Fibroblast of gingiva (primary cell): ENCODE data around the gene RBM18.

Experiments
- DNase-seq: peaks from one replicate; pipeline ENCODE4 v3.0.0-alpha.2; 2011; ENCODE audit warnings: low read depth

RBM18 gene

DNA sequence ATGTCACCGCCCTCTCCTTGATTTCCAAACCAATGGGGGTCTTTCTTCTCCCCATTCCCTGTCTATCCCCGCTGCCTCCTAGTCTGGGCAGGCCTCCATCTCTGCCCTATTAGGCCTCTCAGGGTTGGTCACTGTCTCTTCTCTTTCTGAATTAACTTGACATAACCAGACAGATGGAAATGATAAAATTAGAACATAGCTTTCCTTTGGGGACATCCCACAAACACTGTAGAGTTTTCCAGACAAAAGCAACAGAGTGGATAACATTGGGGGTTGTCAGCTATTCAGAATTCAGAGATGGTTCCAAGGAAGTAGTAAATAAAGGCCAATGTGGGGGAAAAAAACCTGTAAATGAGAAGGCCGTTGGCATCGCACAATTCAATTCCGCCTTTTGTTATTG, 60.6 kb downstream of the RBM18 start:
- DNase-seq: no peak

DNA sequence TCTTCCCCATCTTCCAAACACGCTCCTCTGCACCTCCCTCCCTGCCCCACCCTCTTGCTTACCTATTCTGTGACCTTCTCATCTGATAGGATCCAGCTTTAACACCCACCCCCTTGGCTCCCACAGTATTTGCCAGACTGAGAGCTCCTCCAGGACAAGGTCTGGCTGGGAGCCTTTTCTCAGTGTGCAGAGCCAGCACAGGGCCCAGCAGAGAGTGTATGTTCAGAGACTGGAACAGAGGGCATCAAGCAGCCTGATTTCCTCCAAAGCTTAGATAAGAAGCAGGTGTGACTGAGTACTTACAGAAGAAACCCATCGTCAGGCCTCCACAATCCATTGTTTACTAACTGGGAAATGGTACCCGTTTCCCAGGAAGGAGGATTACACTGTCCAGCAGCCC, 62.5 kb downstream of the RBM18 start:
- DNase-seq: no peak

DNA sequence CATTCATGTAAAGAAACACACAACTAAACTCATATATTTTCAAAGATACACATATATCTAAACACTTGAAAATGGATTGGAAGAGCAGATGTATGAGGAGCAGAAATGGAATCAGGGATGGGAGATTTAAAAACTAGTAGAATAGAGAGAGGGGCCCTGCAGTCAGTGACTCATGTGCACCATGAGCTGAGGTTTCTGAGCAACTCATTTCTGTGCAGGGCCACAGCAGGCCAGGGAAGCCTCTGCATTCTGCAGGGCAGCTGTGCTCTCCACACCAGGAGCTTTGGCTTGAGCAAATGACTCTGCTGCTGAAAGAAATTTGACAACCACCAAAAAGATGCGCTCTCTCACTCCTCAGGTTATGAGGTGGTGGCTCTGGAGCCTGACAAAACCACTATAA, 63.0 kb downstream of the RBM18 start:
- DNase-seq: no peak

DNA sequence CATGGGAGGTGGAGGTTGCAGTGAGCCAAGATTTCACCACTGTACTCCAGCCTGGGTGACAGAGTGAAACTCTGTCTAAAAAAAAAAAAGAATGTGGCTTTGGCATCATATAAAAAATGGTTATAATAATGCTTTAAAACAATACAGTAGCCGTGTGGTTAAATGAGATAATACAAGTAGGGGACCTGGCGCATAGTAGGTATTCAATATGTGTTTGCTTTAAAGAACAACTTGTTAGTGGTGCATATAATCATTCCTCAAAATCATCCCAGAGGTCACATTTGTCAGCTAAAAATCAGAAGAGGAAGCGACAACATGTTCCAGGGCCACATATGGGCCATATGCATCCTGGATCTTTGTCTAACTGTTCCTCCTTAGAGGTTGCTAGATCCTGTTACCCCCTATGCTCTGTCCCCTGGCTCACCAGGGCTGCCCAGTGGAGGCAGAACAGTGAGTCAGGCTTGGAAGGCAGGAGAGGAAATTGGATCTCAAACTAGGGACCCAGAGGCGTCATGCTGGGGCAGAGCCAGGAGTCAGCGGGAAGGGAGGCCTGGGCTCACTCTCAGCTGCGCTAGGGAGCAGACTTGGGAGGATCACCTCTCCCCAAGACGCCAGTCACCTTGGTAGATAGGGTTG, 63.6 kb downstream of the RBM18 start:
- peak; percentile 68 for DNase-seq

DNA sequence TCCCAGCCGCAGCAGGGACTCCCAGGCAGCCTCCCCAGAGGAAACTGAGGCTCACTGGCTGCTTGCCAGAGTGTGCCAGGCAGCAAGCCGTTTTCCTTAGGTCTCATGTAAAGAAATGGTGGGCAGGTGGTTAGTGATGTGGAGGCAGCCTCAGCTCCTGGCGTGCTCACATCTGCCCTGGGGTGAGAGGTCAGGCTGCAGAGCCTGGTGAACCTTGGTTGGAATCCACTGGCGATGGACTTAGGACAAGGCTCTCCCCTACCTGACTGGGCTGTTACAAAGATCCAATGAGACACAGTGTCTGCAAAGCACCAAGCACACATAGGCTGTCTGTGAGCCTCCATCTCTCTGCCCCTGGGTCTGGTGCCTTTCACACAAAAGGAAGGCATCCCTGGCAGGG, 66.8 kb downstream of the RBM18 start:
- DNase-seq: no peak

DNA sequence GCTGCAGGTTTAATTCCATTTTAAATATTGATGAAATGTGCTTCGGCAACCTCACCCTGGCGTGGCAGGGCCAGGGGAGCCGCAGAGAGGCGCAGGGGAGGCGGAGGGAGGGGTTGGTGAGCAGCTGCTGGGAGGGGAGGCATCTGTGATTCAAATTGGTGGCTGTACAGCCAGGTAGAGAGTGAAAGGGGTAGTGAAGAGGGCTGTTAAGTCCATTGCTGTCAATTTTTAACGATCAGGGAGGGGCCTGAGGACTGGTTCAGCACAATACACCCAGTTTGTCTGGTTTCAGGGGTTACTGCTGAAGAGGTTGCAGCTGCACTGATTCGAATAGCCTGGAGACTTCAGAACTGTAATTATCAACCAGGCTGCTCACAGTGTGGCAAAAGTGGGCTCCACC, 67.2 kb downstream of the RBM18 start:
- no peak for DNase-seq

DNA sequence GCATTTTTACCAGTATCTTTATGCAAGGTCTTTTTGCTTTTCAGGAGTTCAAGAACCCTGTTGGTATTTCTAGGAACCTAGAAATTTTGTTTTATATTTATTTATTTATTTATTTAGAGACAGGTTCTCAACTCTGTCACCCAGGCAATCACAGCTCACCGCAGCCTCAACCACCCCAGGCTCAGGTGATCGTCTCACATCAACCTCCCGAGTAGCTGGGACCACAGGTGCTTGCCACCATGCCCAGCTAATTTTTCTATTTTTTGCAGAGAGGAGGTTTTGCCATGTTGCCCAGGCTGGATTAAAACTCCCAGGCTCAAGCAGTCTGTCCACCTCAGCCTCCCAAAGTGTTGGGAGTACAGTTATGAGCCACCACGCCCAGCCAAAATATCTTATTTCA, 68.8 kb downstream of the RBM18 start:
- DNase-seq: no peak

DNA sequence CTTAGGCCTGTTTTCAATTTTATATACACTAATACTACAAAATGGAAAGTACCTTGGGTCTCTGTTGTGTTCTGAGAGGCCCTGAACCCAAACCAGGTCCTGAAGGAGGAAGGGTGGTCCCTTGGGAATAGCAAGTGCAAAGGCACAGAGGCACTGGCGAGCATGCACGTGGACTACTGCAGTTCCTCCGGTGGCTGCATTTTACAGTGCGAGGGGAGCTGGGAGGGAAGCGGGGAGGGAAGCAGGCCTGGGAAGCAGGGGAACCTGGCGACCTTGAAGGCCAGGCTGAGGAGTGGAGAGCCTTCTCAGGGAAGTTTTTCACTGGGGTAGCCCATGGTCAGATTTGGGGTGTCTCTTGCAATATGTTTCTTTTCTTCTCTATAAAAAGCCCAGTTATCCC, 71.0 kb downstream of the RBM18 start:
- DNase-seq: no peak

DNA sequence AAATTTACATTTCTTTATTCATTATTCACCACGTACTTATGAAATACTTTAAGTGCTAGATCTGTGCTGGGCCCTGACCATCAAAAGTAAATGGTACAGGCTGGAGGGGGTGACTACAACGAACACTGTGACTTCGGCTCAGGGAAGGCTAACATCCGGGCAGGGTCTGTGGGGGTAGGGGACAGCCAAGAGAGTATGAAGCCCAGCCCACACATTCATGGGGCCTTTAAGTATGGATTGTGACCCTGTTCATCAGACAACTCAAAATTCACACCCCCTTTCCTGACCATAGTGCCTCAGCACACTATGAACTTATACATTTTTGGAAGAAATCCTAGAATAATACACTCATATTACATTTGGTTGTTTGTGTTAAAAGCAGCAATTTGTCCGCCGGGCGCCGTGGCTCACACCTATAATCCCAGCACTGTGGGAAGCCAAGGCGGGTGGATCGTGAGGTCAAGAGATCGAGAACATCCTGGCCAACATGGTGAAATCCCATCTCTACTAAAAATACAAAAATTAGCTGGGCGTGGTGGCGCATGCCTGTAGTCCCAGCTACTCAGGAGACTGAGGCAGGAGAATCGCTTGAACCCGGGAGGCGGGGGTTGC, 71.6 kb downstream of the RBM18 start:
- no peak for DNase-seq

DNA sequence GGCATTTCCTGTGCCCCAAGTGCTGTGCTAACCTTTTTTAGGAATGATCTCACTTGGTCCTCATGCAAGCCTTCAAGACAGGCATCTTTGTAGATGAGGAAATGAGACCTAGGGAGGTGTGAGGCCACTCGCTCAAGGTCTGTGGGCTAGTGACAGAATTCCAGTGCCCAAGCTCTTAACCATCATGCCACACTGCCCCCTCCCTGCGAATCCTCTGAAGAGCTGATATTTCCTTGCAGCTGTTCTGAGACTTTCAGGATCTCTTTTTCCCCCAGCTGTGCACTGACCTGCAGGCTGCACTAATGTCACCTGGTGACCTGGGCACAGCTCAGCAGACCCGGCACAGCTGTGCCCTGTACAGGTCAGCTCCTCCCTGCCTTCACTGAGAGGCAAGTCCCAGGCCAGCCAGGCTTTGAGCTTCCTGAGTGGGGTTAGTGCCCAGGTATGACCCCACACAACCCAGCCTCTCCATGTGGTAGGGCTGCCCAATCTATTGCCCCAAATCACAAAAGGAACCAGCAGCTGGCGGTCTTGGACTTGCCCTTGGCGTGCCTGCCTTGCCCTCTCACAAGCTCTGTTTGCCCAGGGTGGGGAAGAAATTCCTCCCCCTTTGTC, 72.3 kb downstream of the RBM18 start:
- no peak for DNase-seq

DNA sequence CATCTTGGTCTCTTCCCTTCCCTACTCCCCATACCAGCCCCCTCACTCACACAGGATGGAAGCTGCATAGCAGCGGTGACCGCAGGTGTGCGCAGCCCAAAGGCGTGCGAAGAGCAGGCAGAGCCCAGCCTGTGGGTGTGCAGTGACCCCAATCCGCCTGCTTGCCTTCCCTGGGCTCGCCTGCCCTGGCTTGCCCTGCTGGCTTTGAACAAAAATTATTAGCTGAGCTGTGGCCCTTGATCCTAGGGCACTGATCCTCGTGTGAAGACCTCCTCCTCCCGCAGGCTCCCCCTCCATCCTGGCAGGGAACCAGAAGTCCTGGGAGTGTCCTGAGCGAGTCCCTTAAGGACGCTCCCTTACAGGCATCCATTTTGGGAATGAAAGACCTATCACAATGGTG, 73.1 kb downstream of the RBM18 start:
- no peak for DNase-seq

DNA sequence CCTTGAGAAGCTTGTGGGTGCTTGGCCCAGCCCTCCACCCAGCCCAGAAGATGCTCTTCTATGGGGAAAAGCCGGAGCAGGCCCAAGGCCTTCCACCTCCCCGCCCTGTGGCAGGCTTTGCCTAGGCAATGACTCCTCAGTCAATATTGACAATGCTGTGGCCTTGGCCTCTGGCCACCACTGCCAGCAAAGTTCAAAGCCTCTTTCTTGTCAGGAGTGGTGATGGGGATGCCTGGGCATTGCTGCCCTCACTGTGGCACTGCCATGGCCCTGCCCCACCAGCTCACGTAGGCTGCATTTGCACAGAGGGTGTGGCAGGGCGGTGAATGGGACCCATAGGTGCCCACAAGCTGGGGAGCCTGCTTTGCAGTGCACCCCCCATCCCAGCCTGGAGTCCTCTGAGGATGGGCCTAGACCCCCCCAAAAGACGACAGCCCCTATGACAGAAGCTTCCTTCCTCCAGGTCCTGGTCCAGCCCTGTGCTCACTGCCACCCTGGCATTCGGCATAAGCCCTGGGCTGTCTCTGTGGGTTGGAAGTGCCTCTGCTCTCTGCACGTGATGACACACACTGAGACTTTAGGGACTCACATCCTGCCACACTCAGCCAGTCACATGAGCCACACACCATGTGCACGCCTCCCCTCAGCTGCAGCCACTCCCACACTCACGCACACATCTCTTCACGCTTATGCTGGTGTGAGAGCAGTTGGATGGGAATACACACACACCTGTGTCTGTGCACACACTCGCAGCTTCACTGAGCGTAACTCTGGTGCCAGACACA, 73.9 kb downstream of the RBM18 start:
- DNase-seq: no peak

DNA sequence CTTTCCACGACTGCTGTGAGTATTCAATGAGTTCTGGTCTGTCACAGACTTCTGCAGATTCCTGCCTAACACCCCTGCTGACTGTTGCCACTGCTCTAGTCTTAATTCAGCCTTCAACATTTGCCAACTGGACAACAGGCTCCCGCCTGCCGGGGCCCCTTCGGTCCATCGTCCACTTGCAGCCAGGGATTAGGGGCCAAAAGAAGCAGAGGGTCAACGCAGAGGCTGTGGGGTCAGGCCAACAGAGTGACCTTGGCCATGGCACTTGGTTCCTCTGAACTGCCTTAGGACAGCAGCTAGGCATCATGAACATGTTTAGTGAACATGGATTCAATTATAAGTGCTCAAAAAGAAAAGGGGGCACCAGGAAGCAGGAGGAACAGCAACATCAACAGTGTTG, 76.3 kb downstream of the RBM18 start:
- no peak for DNase-seq
